ENCODE measurements around the gene NOP10.

- no peak for TF ChIP-seq CTCF (IDR thresholded peaks at IDR 0.05)
- TF ChIP-seq EZH2 (IDR thresholded peaks at IDR 0.05; ENCODE audit: borderline replicate concordance, insufficient read depth, low read depth, low read length, poor library complexity, severe bottlenecking), result no peak
Observed at GRCh38 chr15:34330279-34330678, 12.7 kb downstream of the NOP10 start.
